GM11168 (cell line): Measurements from ENCODE around the gene GAS2L2.

ENCODE experiments used
- in situ Hi-C: fragments of 300-500 bp; cut with MboI; formaldehyde crosslinking; loops from one replicate; pipeline ENCODE4 v1.12.0; 2022; ENCODE audit warnings: low sequenced_read_pairs; ENCODE audit not compliant: unreplicated experiment

The GAS2L2 gene

GRCh38 chr17:35752945-35753764, at the start of gene GAS2L2:
TSS of gene GAS2L2 (minus strand) at chr17:35753239. CDS start at chr17:35752850, 389 bp downstream.
- in situ Hi-C loops, result no loop called here

- in situ Hi-C loops, result loop anchor here (5.0 kb wide), 1 partner anchor 34 kb away; no protein-coding TSS in a partner anchor
Observed at GRCh38 chr17:35801583-35802224, 48.7 kb upstream of the GAS2L2 start.

- in situ Hi-C loops, result loop anchor here (5.0 kb wide), 1 partner anchor 33 kb away; no protein-coding TSS in a partner anchor
Observed at GRCh38 chr17:35799942-35800341, 46.9 kb upstream of the GAS2L2 start.

- in situ Hi-C loops, result no loop called here
Observed at GRCh38 chr17:35797918-35798317, 44.9 kb upstream of the GAS2L2 start.

DNA sequence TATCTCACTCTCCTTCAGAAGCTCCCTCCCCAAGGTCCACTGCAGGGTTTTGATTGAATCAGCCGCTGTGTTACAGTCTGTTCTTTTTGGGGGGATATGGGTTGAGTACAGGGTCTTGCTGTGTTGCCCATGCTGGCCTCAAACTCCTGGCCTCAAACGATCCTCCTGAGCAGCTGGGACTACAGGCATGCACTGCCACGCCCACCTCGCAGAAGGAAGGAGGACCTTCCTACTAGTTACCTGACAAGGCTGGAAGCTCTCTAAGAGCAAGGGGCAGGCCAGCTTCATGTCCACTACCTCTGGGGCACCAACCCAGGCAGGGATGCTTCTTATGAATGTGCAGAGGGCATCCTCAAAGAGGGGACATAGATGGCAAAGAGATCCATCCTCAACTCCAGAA, 44.3 kb upstream of the GAS2L2 start:
- in situ Hi-C loops, result no loop called here

DNA sequence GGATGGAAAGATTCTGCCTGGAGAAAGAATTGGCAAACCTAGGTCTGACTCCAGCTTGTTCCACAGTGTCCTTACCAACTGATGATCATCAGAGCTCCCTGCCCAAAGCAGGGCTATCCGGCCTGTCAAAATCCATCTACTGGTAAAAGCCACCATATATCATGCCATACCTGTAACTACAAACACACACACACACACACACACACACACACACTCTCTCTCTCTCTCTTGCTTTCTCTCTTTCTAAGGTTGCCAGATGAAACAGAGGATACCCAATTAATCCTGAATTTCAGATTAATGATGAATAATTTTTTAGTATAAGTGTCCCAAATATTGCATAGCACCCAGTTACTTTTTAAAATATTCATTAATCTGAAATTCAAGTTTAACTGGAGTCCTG, 43.9 kb upstream of the GAS2L2 start:
- in situ Hi-C loops, result no loop called here

- in situ Hi-C loops, result no loop called here
Observed at GRCh38 chr17:35795871-35796265, 42.8 kb upstream of the GAS2L2 start.

GRCh38 chr17:35795007-35795870, 42.2 kb upstream of the GAS2L2 start, which contains the start of gene MMP28:
TSS of gene MMP28 (minus strand) at chr17:35795641. CDS start at chr17:35795377, 264 bp downstream.
- in situ Hi-C loops, result no loop called here

- in situ Hi-C loops, result no loop called here
Observed at GRCh38 chr17:35793257-35793656, 40.2 kb upstream of the GAS2L2 start.

- in situ Hi-C loops, result no loop called here
Observed at GRCh38 chr17:35791681-35792350, 38.8 kb upstream of the GAS2L2 start.

GRCh38 chr17:35790841-35791240, 37.8 kb upstream of the GAS2L2 start:
- in situ Hi-C loops, result no loop called here

- in situ Hi-C loops, result no loop called here
Observed at GRCh38 chr17:35788477-35789368, 35.7 kb upstream of the GAS2L2 start.

GRCh38 chr17:35786941-35787432, 33.9 kb upstream of the GAS2L2 start:
- in situ Hi-C loops, result no loop called here

GRCh38 chr17:35784895-35785294, 31.9 kb upstream of the GAS2L2 start:
- in situ Hi-C loops, result no loop called here

GRCh38 chr17:35780950-35781349, 27.9 kb upstream of the GAS2L2 start:
- in situ Hi-C loops, result no loop called here

DNA sequence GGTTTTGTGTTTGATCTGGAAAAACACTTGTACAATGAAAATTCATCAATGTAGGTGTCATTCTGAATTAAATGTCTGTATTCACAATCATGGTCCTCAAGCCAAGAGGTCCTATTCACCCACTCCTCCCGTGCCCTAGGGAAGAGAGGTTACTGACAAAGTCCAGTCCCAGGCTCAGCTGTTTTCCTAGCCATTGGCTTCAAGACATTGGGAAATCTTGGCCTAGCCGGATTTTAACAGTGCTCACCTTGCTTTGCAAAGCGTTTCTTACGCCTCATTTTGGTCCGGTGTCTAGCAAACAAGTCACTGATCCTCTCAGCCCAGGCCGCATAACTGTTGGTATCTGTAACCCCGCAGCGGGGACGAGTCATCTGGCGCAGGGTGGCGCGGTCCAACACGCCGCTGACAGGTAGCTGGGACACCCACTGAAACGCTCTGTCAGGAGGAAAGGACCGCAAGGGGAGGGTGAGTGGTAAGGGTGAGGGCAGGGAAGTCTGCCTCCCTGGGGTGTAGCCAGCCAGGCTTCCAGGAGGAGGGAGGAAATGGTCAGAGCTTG, 25.7 kb upstream of the GAS2L2 start:
- in situ Hi-C loops, result no loop called here

- in situ Hi-C loops, result no loop called here
Observed at GRCh38 chr17:35775583-35775982, 22.5 kb upstream of the GAS2L2 start.

DNA sequence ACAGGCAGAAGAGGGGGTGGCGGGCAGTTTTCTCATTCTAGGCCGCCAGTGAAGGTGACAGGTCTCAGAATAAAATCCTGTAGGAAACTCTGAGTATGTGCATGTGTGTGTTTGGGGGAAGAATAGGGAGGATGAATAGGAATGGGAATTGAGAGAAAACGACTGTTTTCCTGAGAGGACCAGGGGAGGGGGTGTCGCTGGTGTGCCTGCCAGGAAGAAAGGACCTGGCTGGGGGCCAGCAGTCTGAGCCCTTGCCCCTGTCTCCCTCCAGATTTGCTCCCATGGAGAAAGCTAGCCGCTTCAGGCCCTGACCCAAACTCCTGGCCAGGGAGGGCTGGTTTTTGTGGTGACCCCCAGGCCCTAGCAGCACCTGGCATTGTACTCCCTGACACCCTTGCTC, 22.0 kb upstream of the GAS2L2 start:
- in situ Hi-C loops, result no loop called here

DNA sequence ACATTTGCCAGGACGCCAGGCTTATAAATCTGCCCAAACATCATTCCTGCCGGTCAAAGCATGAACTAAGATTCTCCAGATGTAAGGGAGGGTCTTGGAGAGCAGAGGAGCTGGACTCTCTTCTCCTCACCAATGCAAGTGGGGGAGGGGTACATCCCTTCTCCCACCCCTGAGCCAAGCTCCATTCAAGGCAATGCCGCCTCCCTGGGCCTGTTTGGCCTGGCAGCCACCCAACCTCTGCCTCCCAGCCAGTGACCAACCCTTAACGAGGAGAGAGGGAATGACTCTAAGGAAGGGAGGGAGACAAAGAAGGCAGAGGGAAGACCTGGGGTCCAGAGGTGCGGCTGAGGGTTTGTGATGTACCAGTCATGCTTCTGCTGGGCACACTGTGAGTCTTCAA, 21.5 kb upstream of the GAS2L2 start:
- in situ Hi-C loops, result no loop called here
